ENCODE data around the gene MS4A4A.

GRCh38 chr11:60347084-60347797 lies 66.8 kb downstream of the MS4A4A start:
- TF ChIP-seq, protein P1, sequence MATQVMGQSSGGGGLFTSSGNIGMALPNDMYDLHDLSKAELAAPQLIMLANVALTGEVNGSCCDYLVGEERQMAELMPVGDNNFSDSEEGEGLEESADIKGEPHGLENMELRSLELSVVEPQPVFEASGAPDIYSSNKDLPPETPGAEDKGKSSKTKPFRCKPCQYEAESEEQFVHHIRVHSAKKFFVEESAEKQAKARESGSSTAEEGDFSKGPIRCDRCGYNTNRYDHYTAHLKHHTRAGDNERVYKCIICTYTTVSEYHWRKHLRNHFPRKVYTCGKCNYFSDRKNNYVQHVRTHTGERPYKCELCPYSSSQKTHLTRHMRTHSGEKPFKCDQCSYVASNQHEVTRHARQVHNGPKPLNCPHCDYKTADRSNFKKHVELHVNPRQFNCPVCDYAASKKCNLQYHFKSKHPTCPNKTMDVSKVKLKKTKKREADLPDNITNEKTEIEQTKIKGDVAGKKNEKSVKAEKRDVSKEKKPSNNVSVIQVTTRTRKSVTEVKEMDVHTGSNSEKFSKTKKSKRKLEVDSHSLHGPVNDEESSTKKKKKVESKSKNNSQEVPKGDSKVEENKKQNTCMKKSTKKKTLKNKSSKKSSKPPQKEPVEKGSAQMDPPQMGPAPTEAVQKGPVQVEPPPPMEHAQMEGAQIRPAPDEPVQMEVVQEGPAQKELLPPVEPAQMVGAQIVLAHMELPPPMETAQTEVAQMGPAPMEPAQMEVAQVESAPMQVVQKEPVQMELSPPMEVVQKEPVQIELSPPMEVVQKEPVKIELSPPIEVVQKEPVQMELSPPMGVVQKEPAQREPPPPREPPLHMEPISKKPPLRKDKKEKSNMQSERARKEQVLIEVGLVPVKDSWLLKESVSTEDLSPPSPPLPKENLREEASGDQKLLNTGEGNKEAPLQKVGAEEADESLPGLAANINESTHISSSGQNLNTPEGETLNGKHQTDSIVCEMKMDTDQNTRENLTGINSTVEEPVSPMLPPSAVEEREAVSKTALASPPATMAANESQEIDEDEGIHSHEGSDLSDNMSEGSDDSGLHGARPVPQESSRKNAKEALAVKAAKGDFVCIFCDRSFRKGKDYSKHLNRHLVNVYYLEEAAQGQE (IDR thresholded peaks at IDR 0.05; ENCODE audit: low read depth), result no peak
- no peak for TF ChIP-seq RAD21 (IDR thresholded peaks at IDR 0.05; ENCODE audit: low read depth)
- TF ChIP-seq, protein P2, sequence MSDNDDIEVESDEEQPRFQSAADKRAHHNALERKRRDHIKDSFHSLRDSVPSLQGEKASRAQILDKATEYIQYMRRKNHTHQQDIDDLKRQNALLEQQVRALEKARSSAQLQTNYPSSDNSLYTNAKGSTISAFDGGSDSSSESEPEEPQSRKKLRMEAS (IDR thresholded peaks at IDR 0.05), result no peak

Data from Ishikawa (cell line).